ENCODE results near the gene SCARB1.
"Not testable (repeated sequence)": the region's sequence is repeated elsewhere in the genome, so short reads cannot be mapped to it uniquely, and the experiment has no call there.

Gene SCARB1

GRCh38 chr12:124906606-124907261 lies 43.1 kb upstream of the SCARB1 start:
- Histone ChIP-seq H3K4me3 (ENCODE audit: low read depth, low read length) (no peak overlapping the region), H3K27ac (no peak overlapping the region), H3K36me3 (peaks cover 14% of the 10 kb centered on the region), H3K9me3 (ENCODE audit: severe bottlenecking) (no peaks in the 10 kb centered on the region), H3K27me3 (ENCODE audit: insufficient read depth, low read depth, severe bottlenecking) (no peaks in the 10 kb centered on the region)
- TF ChIP-seq CTCF (IDR thresholded peaks at IDR 0.05; ENCODE audit: low read depth, low read length) = peak; percentile 94
- peak; percentile 92 for DNase-seq

GRCh38 chr12:124904306-124905098 lies 40.8 kb upstream of the SCARB1 start:
- H3K4me3 ChIP-seq (ENCODE audit: low read depth, low read length) = no peak overlapping the region
- no peak for TF ChIP-seq CTCF (IDR thresholded peaks at IDR 0.05; ENCODE audit: low read depth, low read length)
- no peaks in the 10 kb centered on the region for H3K36me3 ChIP-seq
- DNase-seq = peak; percentile 46
- H3K27me3 ChIP-seq (ENCODE audit: insufficient read depth, low read depth, severe bottlenecking) = no peaks in the 10 kb centered on the region
- H3K9me3 ChIP-seq (ENCODE audit: severe bottlenecking) = no peaks in the 10 kb centered on the region
- no peak overlapping the region for H3K27ac ChIP-seq

GRCh38 chr12:124902916-124903315 lies 39.3 kb upstream of the SCARB1 start:
- no peak for TF ChIP-seq CTCF (IDR thresholded peaks at IDR 0.05; ENCODE audit: low read depth, low read length)
- no peaks in the 10 kb centered on the region for H3K36me3 ChIP-seq
- H3K4me3 ChIP-seq (ENCODE audit: low read depth, low read length) = no peak overlapping the region
- H3K27ac ChIP-seq = no peak overlapping the region
- H3K27me3 ChIP-seq (ENCODE audit: insufficient read depth, low read depth, severe bottlenecking) = no peaks in the 10 kb centered on the region
- no peaks in the 10 kb centered on the region for H3K9me3 ChIP-seq (ENCODE audit: severe bottlenecking)
- DNase-seq = no peak

GRCh38 chr12:124901003-124901402 lies 37.3 kb upstream of the SCARB1 start:
- H3K27me3 ChIP-seq (ENCODE audit: insufficient read depth, low read depth, severe bottlenecking) = no peaks in the 10 kb centered on the region
- no peak overlapping the region for H3K4me3 ChIP-seq (ENCODE audit: low read depth, low read length)
- H3K36me3 ChIP-seq = no peaks in the 10 kb centered on the region
- TF ChIP-seq CTCF (IDR thresholded peaks at IDR 0.05; ENCODE audit: low read depth, low read length) = no peak
- DNase-seq = no peak
- H3K27ac ChIP-seq = no peak overlapping the region
- no peaks in the 10 kb centered on the region for H3K9me3 ChIP-seq (ENCODE audit: severe bottlenecking)

GRCh38 chr12:124900345-124900795 lies 36.7 kb upstream of the SCARB1 start:
- H3K27ac ChIP-seq; H3K4me3 ChIP-seq (ENCODE audit: low read depth, low read length); H3K9me3 ChIP-seq (ENCODE audit: severe bottlenecking); H3K36me3 ChIP-seq; H3K27me3 ChIP-seq (ENCODE audit: insufficient read depth, low read depth, severe bottlenecking); DNase-seq: not testable (repeated sequence)

- H3K27ac ChIP-seq = no peak overlapping the region
- DNase-seq = no peak
- no peak overlapping the region for H3K4me3 ChIP-seq (ENCODE audit: low read depth, low read length)
These were observed 35.2 kb upstream of the SCARB1 start for GRCh38 chr12:124898923-124899294.

More at GRCh38 chr12:124898923-124899294, 35.2 kb upstream of the SCARB1 start:
- no peak for TF ChIP-seq CTCF (IDR thresholded peaks at IDR 0.05; ENCODE audit: low read depth, low read length)
- Histone ChIP-seq H3K9me3 (ENCODE audit: severe bottlenecking) (no peaks in the 10 kb centered on the region), H3K27me3 (ENCODE audit: insufficient read depth, low read depth, severe bottlenecking) (no peaks in the 10 kb centered on the region), H3K36me3 (no peaks in the 10 kb centered on the region)

All from WERI-Rb-1 (cell line).